DND-41 (cell line): ENCODE results near the gene ACACA.

Source experiments
- CTCF ChIP-seq: IDR thresholded peaks from 2 replicates; pipeline ENCODE4 v1.5.1; 2012; ENCODE audit warnings: borderline replicate concordance, low read length, moderate library complexity, mild to moderate bottlenecking; ENCODE audit not compliant: poor library complexity, severe bottlenecking; ENCODE audit errors: extremely low read depth
- EZH2 ChIP-seq: IDR thresholded peaks from 3 replicates; pipeline ENCODE4 v1.6.1; 2012; ENCODE audit warnings: borderline replicate concordance, low read depth, mild to moderate bottlenecking, moderate library complexity, low read length, inconsistent platforms; ENCODE audit not compliant: severe bottlenecking

- no peak for TF ChIP-seq CTCF
- TF ChIP-seq EZH2 = no peak
These were observed 313.9 kb downstream of the ACACA start for GRCh38 chr17:37092701-37093100.
